ENCODE data around the gene PRUNE2. TPM values are rescaled to one million over a fixed set of nuclear protein-coding genes. Genes with fewer than 3 reads are reported as not detected.

The PRUNE2 gene
- total RNA-seq, 2 experiments from 2014 or later: 0.53 to 0.57 TPM

GRCh38 chr9:76787677-76788076 is 118.2 kb downstream of the PRUNE2 start:
- ChIA-PET POLR2A (no interaction called here), CTCF (interaction anchor here (0.7 kb wide), 1 partner anchor 11 kb away, joined by 3 read pairs; no protein-coding TSS in a partner anchor)
- H3K27me3 Mint-ChIP-seq: peaks cover 10% of the 10 kb centered on the region
- H3K4me1 Mint-ChIP-seq: no peaks in the 10 kb centered on the region
- H3K4me3 Mint-ChIP-seq: no peak overlapping the region
- ATAC-seq (no peak), DNase-seq (no peak)
- H3K27ac Mint-ChIP-seq: no peak overlapping the region
- intact Hi-C loops (cut with DNase I, micrococcal nuclease): no loop called here
- H3K9me3 Mint-ChIP-seq (ENCODE audit: low read depth): no peaks in the 10 kb centered on the region
- H3K36me3 Mint-ChIP-seq (ENCODE audit: low read depth): no peaks in the 10 kb centered on the region

- Mint-ChIP-seq H3K36me3 (ENCODE audit: low read depth) (no peaks in the 10 kb centered on the region), H3K9me3 (ENCODE audit: low read depth) (no peaks in the 10 kb centered on the region), H3K4me1 (no peaks in the 10 kb centered on the region), H3K27me3 (peaks cover 8% of the 10 kb centered on the region), H3K27ac (no peak overlapping the region), H3K4me3 (no peak overlapping the region)
- intact Hi-C loops (cut with DNase I, micrococcal nuclease): no loop called here
- DNase-seq (no peak), ATAC-seq (no peak)
- CTCF ChIA-PET: no interaction called here
- POLR2A ChIA-PET: no interaction called here
Measured at GRCh38 chr9:76785501-76785900, 120.4 kb downstream of the PRUNE2 start.

GRCh38 chr9:76784881-76785280 is 121.0 kb downstream of the PRUNE2 start:
- Mint-ChIP-seq H3K9me3 (ENCODE audit: low read depth) (no peaks in the 10 kb centered on the region), H3K36me3 (ENCODE audit: low read depth) (no peaks in the 10 kb centered on the region), H3K4me1 (no peaks in the 10 kb centered on the region), H3K4me3 (no peak overlapping the region), H3K27ac (no peak overlapping the region), H3K27me3 (peaks cover 8% of the 10 kb centered on the region)
- CTCF ChIA-PET: no interaction called here
- no peak for ATAC-seq
- DNase-seq: no peak
- intact Hi-C loops (cut with DNase I, micrococcal nuclease): no loop called here
- POLR2A ChIA-PET: no interaction called here

- intact Hi-C loops (cut with DNase I, micrococcal nuclease): no loop called here
- Mint-ChIP-seq H3K4me1 (no peaks in the 10 kb centered on the region), H3K27ac (no peak overlapping the region), H3K9me3 (ENCODE audit: low read depth) (no peaks in the 10 kb centered on the region), H3K4me3 (no peak overlapping the region), H3K36me3 (ENCODE audit: low read depth) (no peaks in the 10 kb centered on the region), H3K27me3 (peaks cover 2% of the 10 kb centered on the region)
- ATAC-seq (no peak), DNase-seq (no peak)
- CTCF ChIA-PET: no interaction called here
- POLR2A ChIA-PET: no interaction called here
Measured at GRCh38 chr9:76772686-76773445, 133.0 kb downstream of the PRUNE2 start.

- Mint-ChIP-seq H3K4me1 (no peaks in the 10 kb centered on the region), H3K27ac (no peak overlapping the region), H3K9me3 (ENCODE audit: low read depth) (no peaks in the 10 kb centered on the region), H3K27me3 (peaks cover 8% of the 10 kb centered on the region), H3K4me3 (no peak overlapping the region), H3K36me3 (ENCODE audit: low read depth) (no peaks in the 10 kb centered on the region)
- intact Hi-C loops (cut with DNase I, micrococcal nuclease): no loop called here
- POLR2A ChIA-PET: no interaction called here
- ATAC-seq (no peak), DNase-seq (no peak)
- CTCF ChIA-PET: no interaction called here
Measured at GRCh38 chr9:76766126-76766525, 139.8 kb downstream of the PRUNE2 start.

GRCh38 chr9:76764138-76764537 is 141.8 kb downstream of the PRUNE2 start, which contains the start of gene PCA3:
Gene PCA3 (plus strand): TSS chr9:76764438.
- no peak for ATAC-seq
- Mint-ChIP-seq H3K9me3 (ENCODE audit: low read depth) (no peaks in the 10 kb centered on the region), H3K36me3 (ENCODE audit: low read depth) (no peaks in the 10 kb centered on the region), H3K4me1 (no peaks in the 10 kb centered on the region), H3K4me3 (no peak within 1 kb of the TSS), H3K27me3 (peaks cover 10% of the 10 kb centered on the region), H3K27ac (no peak within 1 kb of the TSS)
- intact Hi-C loops (cut with DNase I, micrococcal nuclease): no loop called here
- POLR2A ChIA-PET: no interaction called here
- DNase-seq: no peak
- CTCF ChIA-PET: no interaction called here

- ChIA-PET POLR2A (no interaction called here), CTCF (interaction anchor here (1.0 kb wide), 1 partner anchor 32 kb away, joined by 3 read pairs; no protein-coding TSS in a partner anchor)
- H3K36me3 Mint-ChIP-seq (ENCODE audit: low read depth): no peaks in the 10 kb centered on the region
- no peaks in the 10 kb centered on the region for H3K4me1 Mint-ChIP-seq
- no peak overlapping the region for H3K4me3 Mint-ChIP-seq
- peaks cover 7% of the 10 kb centered on the region for H3K27me3 Mint-ChIP-seq
- intact Hi-C loops (cut with DNase I, micrococcal nuclease): no loop called here
- no peaks in the 10 kb centered on the region for H3K9me3 Mint-ChIP-seq (ENCODE audit: low read depth)
- DNase-seq (no peak), ATAC-seq (no peak)
- H3K27ac Mint-ChIP-seq: no peak overlapping the region
Measured at GRCh38 chr9:76761448-76761847, 144.5 kb downstream of the PRUNE2 start.

- intact Hi-C loops (cut with DNase I, micrococcal nuclease): no loop called here
- CTCF ChIA-PET: no interaction called here
- H3K9me3 Mint-ChIP-seq (ENCODE audit: low read depth): no peaks in the 10 kb centered on the region
- H3K4me1 Mint-ChIP-seq: no peaks in the 10 kb centered on the region
- no peak overlapping the region for H3K4me3 Mint-ChIP-seq
- H3K27me3 Mint-ChIP-seq: peaks cover 5% of the 10 kb centered on the region
- H3K36me3 Mint-ChIP-seq (ENCODE audit: low read depth): no peaks in the 10 kb centered on the region
- no peak overlapping the region for H3K27ac Mint-ChIP-seq
- DNase-seq (no peak), ATAC-seq (no peak)
- POLR2A ChIA-PET: no interaction called here
Measured at GRCh38 chr9:76759732-76760131, 146.2 kb downstream of the PRUNE2 start.

GRCh38 chr9:76758476-76758875 is 147.4 kb downstream of the PRUNE2 start:
- Mint-ChIP-seq H3K27ac (no peak overlapping the region), H3K4me3 (no peak overlapping the region), H3K9me3 (ENCODE audit: low read depth) (no peaks in the 10 kb centered on the region), H3K27me3 (peaks cover 5% of the 10 kb centered on the region), H3K4me1 (no peaks in the 10 kb centered on the region), H3K36me3 (ENCODE audit: low read depth) (no peaks in the 10 kb centered on the region)
- ChIA-PET POLR2A (no interaction called here), CTCF (interaction anchor here (0.7 kb wide), 2 partner anchors 290 to 390 kb away, joined by 3 read pairs; no protein-coding TSS in a partner anchor)
- DNase-seq: no peak
- intact Hi-C loops (cut with DNase I, micrococcal nuclease): no loop called here
- no peak for ATAC-seq

- ATAC-seq: no peak
- Mint-ChIP-seq H3K9me3 (ENCODE audit: low read depth) (no peaks in the 10 kb centered on the region), H3K36me3 (ENCODE audit: low read depth) (no peaks in the 10 kb centered on the region), H3K27ac (no peak overlapping the region), H3K4me3 (no peak overlapping the region), H3K4me1 (no peaks in the 10 kb centered on the region), H3K27me3 (peaks cover 3% of the 10 kb centered on the region)
- no peak for DNase-seq
- CTCF ChIA-PET: interaction anchor here (1.3 to 1.7 kb wide), 2 partner anchors 12 to 18 kb away, joined by 5 to 6 read pairs; no protein-coding TSS in a partner anchor
- POLR2A ChIA-PET: no interaction called here
- intact Hi-C loops (cut with DNase I, micrococcal nuclease): no loop called here
Measured at GRCh38 chr9:76756941-76757673, 148.8 kb downstream of the PRUNE2 start.

GRCh38 chr9:76756268-76756640 is 149.7 kb downstream of the PRUNE2 start:
- Mint-ChIP-seq H3K36me3 (ENCODE audit: low read depth) (no peaks in the 10 kb centered on the region), H3K4me3 (no peak overlapping the region), H3K27ac (no peak overlapping the region), H3K27me3 (peaks cover 3% of the 10 kb centered on the region), H3K9me3 (ENCODE audit: low read depth) (no peaks in the 10 kb centered on the region), H3K4me1 (no peaks in the 10 kb centered on the region)
- DNase-seq (no peak), ATAC-seq (no peak)
- ChIA-PET CTCF (interaction anchor here (0.6 to 1.7 kb wide), 2 partner anchors 11 to 301 kb away, joined by 4 to 5 read pairs; no protein-coding TSS in a partner anchor), POLR2A (no interaction called here)
- intact Hi-C loops (cut with DNase I, micrococcal nuclease): no loop called here

GRCh38 chr9:76751001-76751400 is 154.9 kb downstream of the PRUNE2 start:
- Mint-ChIP-seq H3K4me1 (no peaks in the 10 kb centered on the region), H3K9me3 (ENCODE audit: low read depth) (no peaks in the 10 kb centered on the region), H3K27me3 (no peaks in the 10 kb centered on the region), H3K27ac (no peak overlapping the region), H3K36me3 (ENCODE audit: low read depth) (no peaks in the 10 kb centered on the region), H3K4me3 (no peak overlapping the region)
- CTCF ChIA-PET: no interaction called here
- no peak for DNase-seq
- POLR2A ChIA-PET: no interaction called here
- intact Hi-C loops (cut with DNase I, micrococcal nuclease): no loop called here
- ATAC-seq: no peak

All from activated CD4-positive, alpha-beta T cell treated with anti-CD3 and anti-CD28 coated beads for 36 hours (primary cell).